Activated CD4-positive, alpha-beta T cell treated with anti-CD3 and anti-CD28 coated beads for 36 hours (primary cell): ENCODE data around the gene MAPT. TPM values are rescaled to one million over a fixed set of nuclear protein-coding genes. Genes with fewer than 3 reads are reported as not detected.
A peak's percentile ranks its signal among the peaks of the same experiment; 100 is the strongest.

Experiments used
- ATAC-seq: fragments of 200-7000 bp; cut with Tn5 transposase; one replicate; pipeline ENCODE4 v1.10.0; 2021; ENCODE audit warnings: mild to moderate bottlenecking, moderate library complexity
- CTCF ChIA-PET: fragments of 350-600 bp; sonication (Branson Sonifier 250); formaldehyde crosslinking; loops from one replicate; lab custom pipeline; 2021; ENCODE audit warnings: antibody characterized with exemption; lab: Charles Lee
- POLR2A ChIA-PET: fragments of 350-600 bp; sonication (Branson Sonifier 250); formaldehyde crosslinking; loops from one replicate; lab custom pipeline; 2021; ENCODE audit warnings: antibody characterized with exemption, inconsistent platforms; lab: Charles Lee
- DNase-seq: peaks from one replicate; pipeline ENCODE4 v3.0.0-alpha.2; 2020
- H3K27ac Mint-ChIP-seq: one replicate; pipeline ENCODE4 v1.8.0; 2021; ENCODE audit warnings: mixed read lengths
- H3K27me3 Mint-ChIP-seq: one replicate; pipeline ENCODE4 v1.8.0; 2021; ENCODE audit warnings: mixed read lengths
- H3K36me3 Mint-ChIP-seq: one replicate; pipeline ENCODE4 v1.8.0; 2021; ENCODE audit warnings: low read depth, mixed read lengths
- H3K4me1 Mint-ChIP-seq: one replicate; pipeline ENCODE4 v1.8.0; 2021; ENCODE audit warnings: mixed read lengths
- H3K4me3 Mint-ChIP-seq: one replicate; pipeline ENCODE4 v1.8.0; 2021; ENCODE audit warnings: mild to moderate bottlenecking, moderate library complexity, mixed read lengths
- H3K9me3 Mint-ChIP-seq: one replicate; pipeline ENCODE4 v1.8.0; 2021; ENCODE audit warnings: low read depth, mixed read lengths
- intact Hi-C, 2 experiments: fragments of 100-400 bp; cut with DNase I in 1 of 2; cut with micrococcal nuclease in 1 of 2; formaldehyde crosslinking; loops; one replicate each; pipeline versions ENCODE4 v1.14.2 to v1.15.1; 2022 to 2024; cut with DNase I, micrococcal nuclease
- total RNA-seq, 2 experiments: library from RNA; stranded (reverse); gene quantifications; one replicate each; pipeline ENCODE4 v1.2.3, GENCODE V29; 2021

Gene MAPT
- total RNA-seq, 2 experiments from 2014 or later: 0.75 to 1.7 TPM

DNA sequence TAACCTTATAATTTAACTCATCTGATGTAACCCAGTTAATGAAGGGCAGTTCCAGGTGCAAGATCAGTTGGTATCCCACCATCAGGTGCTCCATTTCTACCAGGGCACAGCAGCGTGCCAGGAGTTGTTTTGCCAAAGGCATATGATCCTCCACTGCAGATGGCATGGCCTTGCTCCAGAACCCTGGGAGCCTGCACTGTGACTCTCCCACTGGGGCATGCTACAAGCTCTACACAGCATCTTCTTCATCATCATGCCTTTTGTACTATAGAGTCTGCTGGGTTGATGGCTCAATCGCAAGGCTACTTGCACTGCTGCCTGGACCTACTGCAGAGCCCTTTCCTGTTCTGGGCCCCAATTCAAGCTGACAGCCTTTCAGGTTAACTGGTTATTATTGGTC is 11.3 kb upstream of the MAPT start:
- Mint-ChIP-seq H3K9me3 (peaks cover 4% of the 10 kb centered on the region), H3K27me3 (peaks cover 6% of the 10 kb centered on the region), H3K4me3 (no peak overlapping the region), H3K4me1 (no peaks in the 10 kb centered on the region), H3K27ac (no peak overlapping the region), H3K36me3 (no peaks in the 10 kb centered on the region)
- DNase-seq (no peak), ATAC-seq (no peak)
- intact Hi-C loops: no loop called here
- POLR2A ChIA-PET: no interaction called here
- CTCF ChIA-PET: interaction anchor here (0.6 kb wide), 1 partner anchor 10 kb away, joined by 3 read pairs; no protein-coding TSS in a partner anchor

DNA sequence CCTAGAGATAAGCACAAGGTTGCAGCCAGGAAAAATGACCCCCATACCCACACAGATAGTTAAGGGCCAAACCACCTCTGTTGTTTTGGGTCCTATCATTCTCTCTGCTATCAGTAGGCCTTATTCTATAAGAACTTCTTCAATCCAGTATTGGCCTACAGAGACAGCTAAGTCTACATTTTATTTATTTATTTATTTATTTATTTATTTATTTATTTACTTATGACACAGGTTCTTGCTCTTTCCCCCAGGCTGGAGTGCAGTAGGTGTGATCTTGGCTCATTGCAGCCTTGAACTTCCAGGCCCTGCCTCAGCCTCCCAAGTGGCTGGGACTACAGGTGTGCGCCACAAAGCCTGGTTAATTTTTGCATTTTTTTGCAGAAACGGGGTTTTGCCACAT is 7.5 kb upstream of the MAPT start:
- ChIA-PET POLR2A (no interaction called here), CTCF (interaction anchor here (0.7 kb wide), 1 partner anchor 105 kb away, joined by 3 read pairs; no protein-coding TSS in a partner anchor)
- Mint-ChIP-seq H3K27me3 (peaks cover 7% of the 10 kb centered on the region), H3K4me1 (peaks cover 8% of the 10 kb centered on the region), H3K36me3 (no peaks in the 10 kb centered on the region), H3K4me3 (no peak overlapping the region), H3K9me3 (peaks cover 4% of the 10 kb centered on the region), H3K27ac (no peak overlapping the region)
- ATAC-seq (no peak), DNase-seq (no peak)
- intact Hi-C loops: no loop called here

DNA sequence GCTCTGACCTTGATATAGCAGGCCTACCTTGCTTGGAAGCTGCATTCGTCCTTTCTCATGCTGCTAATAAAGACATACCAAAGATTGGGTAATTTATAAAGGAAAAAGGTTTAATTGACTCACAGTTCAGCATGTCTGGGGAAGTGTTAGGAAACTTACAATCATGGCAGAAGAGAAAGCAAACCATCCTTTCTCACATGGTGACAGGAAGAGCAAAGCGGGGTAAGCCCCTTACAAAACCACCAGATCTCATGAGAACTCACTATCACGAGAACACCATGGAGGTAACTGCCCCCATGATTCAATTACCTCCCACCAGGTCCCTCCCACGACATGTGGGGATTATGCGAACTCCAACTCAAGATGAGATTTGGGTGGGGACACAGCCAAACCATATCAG is 6.0 kb upstream of the MAPT start:
- intact Hi-C loops: no loop called here
- H3K4me3 Mint-ChIP-seq: no peak overlapping the region
- ChIA-PET CTCF (interaction anchor here (0.6 to 0.7 kb wide), 2 partner anchors 18 to 1555 kb away, joined by 3 read pairs; no protein-coding TSS in a partner anchor), POLR2A (no interaction called here)
- DNase-seq (no peak), ATAC-seq (peak; percentile 60)
- H3K36me3 Mint-ChIP-seq: no peaks in the 10 kb centered on the region
- peaks cover 8% of the 10 kb centered on the region for H3K4me1 Mint-ChIP-seq
- H3K27ac Mint-ChIP-seq: no peak overlapping the region
- peaks cover 4% of the 10 kb centered on the region for H3K9me3 Mint-ChIP-seq
- H3K27me3 Mint-ChIP-seq: peaks cover 7% of the 10 kb centered on the region

DNA sequence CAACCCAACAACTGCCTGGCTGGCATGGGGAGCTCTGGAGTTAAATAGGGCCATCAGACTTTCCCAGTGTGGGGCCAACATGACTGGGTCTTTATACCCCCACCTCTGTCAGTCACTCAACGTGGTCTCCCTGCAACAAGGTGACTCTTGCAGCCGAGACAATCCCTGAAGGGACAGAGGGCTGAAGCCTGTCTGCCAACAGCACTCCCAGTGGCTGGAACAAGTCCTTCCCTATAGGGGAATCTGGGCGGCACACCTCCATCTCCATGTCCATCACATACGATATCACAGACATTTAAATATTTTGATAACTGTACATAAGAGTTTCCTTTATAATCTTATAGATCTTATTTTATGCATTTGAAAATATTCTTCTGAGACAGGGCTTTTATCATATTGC is 4.8 kb upstream of the MAPT start:
- H3K27me3 Mint-ChIP-seq: peaks cover 7% of the 10 kb centered on the region
- ATAC-seq (no peak), DNase-seq (no peak)
- no peak overlapping the region for H3K4me3 Mint-ChIP-seq
- CTCF ChIA-PET: interaction anchor here (0.6 to 0.7 kb wide), 2 partner anchors 16 to 37 kb away, joined by 3 to 4 read pairs; no protein-coding TSS in a partner anchor
- peaks cover 11% of the 10 kb centered on the region for H3K4me1 Mint-ChIP-seq
- H3K36me3 Mint-ChIP-seq: no peaks in the 10 kb centered on the region
- H3K27ac Mint-ChIP-seq: no peak overlapping the region
- intact Hi-C loops: no loop called here
- POLR2A ChIA-PET: no interaction called here
- H3K9me3 Mint-ChIP-seq: peaks cover 2% of the 10 kb centered on the region

DNA sequence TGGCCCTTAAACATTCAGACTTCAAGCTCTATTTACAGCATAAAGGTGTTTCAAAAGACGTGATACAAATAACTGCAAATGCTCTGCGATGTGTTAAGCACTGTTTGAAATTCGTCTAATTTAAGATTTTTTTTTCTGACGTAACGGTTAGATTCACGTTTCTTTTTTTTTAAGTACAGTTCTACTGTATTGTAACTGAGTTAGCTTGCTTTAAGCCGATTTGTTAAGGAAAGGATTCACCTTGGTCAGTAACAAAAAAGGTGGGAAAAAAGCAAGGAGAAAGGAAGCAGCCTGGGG is 681 bp upstream of the MAPT start:
- intact Hi-C loops: loop anchor here in 1 of 2 experiments (1.0 kb wide), 4 partner anchors 56 to 373 kb away; partner anchors contain the start of gene CRHR1
- H3K27ac Mint-ChIP-seq: no peak overlapping the region
- H3K36me3 Mint-ChIP-seq: no peaks in the 10 kb centered on the region
- H3K4me3 Mint-ChIP-seq: peak overlapping the region; percentile 75
- no peaks in the 10 kb centered on the region for H3K9me3 Mint-ChIP-seq
- DNase-seq (no peak), ATAC-seq (no peak)
- POLR2A ChIA-PET: interaction anchor here (0.6 kb wide), 1 partner anchor 581 kb away, joined by 5 read pairs; no protein-coding TSS in a partner anchor
- CTCF ChIA-PET: interaction anchor here (0.7 to 2.0 kb wide), 14 partner anchors 11 to 254 kb away, joined by 3 to 9 read pairs (median 4); no protein-coding TSS in a partner anchor
- peaks cover 33% of the 10 kb centered on the region for H3K27me3 Mint-ChIP-seq
- peaks cover 22% of the 10 kb centered on the region for H3K4me1 Mint-ChIP-seq

DNA sequence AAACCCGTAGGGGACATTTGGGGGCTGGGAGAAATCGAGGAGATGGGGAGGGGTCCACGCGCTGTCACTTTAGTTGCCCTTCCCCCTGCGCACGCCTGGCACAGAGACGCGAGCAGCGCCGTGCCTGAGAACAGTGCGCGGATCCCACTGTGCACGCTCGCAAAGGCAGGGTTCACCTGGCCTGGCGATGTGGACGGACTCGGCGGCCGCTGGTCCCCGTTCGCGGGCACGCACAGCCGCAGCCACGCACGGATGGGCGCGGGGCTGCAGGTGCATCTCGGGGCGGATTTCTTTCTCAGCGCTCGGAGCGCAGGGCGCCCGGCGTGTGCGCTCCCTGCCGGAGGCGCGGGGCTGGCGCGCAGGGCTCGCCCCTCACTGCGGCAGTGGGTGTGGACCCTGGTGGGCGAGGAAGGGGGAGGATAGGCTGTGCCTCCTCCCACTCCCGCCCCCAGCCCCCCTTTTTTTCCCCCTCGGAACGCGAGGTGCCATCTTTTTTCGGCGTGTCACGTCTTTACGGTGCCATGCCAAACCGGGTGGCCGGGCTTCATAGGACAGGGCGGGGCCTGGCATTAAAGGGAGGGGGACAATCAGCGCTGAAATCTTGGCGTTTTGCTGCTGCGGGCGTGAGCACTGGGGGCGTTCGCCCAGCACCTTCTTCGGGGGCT is 1.1 kb downstream of the MAPT start:
- POLR2A ChIA-PET: interaction anchor here (0.6 kb wide), 1 partner anchor 57 kb away, joined by 4 read pairs; no protein-coding TSS in a partner anchor
- DNase-seq (peak; percentile 31), ATAC-seq (no peak)
- H3K4me1 Mint-ChIP-seq: peaks cover 19% of the 10 kb centered on the region
- CTCF ChIA-PET: no interaction called here
- H3K4me3 Mint-ChIP-seq: peak overlapping the region; percentile 75
- H3K27ac Mint-ChIP-seq: no peak overlapping the region
- H3K27me3 Mint-ChIP-seq: peaks cover 46% of the 10 kb centered on the region
- intact Hi-C loops: no loop called here
- H3K36me3 Mint-ChIP-seq: no peaks in the 10 kb centered on the region
- no peaks in the 10 kb centered on the region for H3K9me3 Mint-ChIP-seq

DNA sequence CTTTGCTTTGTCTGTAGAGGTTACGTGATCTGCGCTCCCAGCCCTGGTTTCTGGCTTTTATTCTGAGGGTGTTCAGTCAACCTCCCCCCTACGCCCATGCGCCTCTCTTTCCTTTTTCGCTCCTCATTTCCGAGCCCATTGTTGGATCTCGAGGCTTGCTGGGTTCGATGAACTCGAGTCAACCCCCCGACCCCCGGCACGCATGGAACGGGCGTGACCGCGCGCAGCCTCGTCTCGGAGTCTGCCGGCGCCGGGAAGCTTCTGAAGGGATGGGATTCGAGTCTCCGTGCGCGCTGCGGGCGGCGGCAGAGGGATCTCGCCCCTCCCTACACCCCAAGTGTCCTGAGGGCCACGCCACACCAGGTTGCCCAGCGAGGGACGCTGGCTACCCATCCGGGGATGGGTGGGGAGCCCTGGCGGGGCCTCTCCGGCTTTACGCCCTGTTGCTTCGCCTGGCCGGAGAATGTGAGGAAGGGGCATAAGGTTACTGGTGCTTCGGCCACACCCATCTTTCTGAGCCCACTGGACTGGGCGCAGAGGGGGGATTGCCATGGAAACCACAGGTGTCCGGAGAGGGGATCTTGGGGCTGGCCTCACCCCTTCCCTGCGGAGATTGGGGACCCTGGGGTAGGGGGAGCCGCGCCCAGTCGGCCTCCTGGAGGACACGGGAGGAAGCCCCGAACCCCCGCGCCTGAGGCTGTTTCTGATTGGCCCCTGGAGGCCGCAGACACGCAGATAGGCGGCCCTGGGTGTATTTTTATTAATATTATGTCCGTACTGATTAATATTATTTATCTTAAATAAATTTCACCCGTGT is 1.8 kb downstream of the MAPT start:
- CTCF ChIA-PET: no interaction called here
- Mint-ChIP-seq H3K36me3 (no peaks in the 10 kb centered on the region), H3K9me3 (no peaks in the 10 kb centered on the region), H3K4me1 (peaks cover 19% of the 10 kb centered on the region), H3K4me3 (peak overlapping the region; percentile 75), H3K27me3 (peaks cover 51% of the 10 kb centered on the region), H3K27ac (no peak overlapping the region)
- ATAC-seq: no peak
- intact Hi-C loops: no loop called here
- DNase-seq: peak; percentile 13
- POLR2A ChIA-PET: no interaction called here

DNA sequence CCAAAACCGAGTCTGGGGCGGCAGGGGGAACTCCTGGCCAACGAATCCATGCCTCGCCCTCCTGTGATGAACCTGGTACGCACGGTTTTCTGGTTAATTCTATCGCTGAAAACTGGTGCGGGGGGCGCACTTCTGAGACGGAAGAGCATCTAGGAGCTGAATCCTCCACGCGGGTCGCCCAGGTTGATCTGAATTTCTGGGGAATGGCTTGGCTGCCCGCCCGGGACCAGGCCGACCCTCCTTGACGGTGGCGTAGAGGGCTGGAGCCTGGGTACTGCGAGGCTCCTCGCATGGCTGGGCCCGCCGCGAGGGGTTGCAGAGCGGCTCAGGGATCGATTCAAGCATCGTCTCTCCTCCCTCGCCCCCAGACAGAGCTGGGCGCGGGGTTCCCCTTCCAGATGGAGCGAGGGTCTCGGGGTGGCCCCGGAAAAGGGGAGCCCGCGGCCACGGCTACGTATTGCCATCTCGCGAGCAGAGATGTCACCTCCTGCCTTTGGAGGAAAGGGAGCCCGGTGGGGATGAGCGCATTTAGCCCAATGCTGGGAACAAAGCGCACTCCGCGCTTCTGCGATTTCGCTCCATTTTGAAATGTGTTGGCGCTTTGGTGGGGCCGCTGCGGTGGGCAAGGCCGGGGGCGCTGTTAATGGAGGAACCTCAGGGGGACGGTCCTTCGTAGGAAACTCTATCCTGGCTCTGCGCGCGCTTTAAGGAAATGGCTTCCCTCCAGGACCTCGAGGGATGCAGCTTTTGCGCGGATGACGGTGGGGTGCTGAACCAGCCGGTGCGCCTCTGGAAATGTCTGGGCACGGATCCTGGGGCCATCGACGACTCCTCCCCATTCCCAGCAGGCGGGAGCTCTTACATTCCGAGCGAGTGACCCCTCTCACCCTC is 2.7 kb downstream of the MAPT start:
- Mint-ChIP-seq H3K36me3 (no peaks in the 10 kb centered on the region), H3K4me1 (peaks cover 19% of the 10 kb centered on the region), H3K9me3 (no peaks in the 10 kb centered on the region), H3K4me3 (no peak overlapping the region), H3K27ac (no peak overlapping the region), H3K27me3 (peaks cover 52% of the 10 kb centered on the region)
- DNase-seq (no peak), ATAC-seq (no peak)
- intact Hi-C loops: no loop called here
- CTCF ChIA-PET: interaction anchor here (0.6 to 1.2 kb wide), 2 partner anchors 10 to 61 kb away, joined by 3 to 4 read pairs; no protein-coding TSS in a partner anchor
- POLR2A ChIA-PET: no interaction called here

DNA sequence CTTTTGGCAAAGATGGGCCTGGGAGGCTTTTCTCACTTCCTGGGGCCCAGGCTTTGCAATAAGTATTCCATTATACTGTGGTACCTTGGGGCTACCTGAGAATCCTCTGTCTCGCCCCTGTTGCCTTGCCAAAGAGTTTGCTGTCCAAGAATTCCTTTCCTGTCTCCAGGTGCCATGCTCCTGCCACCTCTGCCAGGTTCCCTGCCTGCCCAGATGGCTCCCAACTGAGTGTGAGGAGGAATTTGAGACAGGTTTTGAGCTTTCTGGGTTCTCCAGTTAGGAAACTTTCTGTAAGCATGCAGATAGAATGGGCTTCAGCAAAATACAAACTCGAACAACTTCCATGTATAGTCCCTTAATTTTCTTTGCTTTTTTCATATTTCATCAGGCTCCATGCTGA is 5.8 kb downstream of the MAPT start:
- DNase-seq: no peak
- Mint-ChIP-seq H3K27ac (no peak overlapping the region), H3K4me3 (no peak overlapping the region), H3K27me3 (peaks cover 54% of the 10 kb centered on the region), H3K9me3 (no peaks in the 10 kb centered on the region), H3K36me3 (no peaks in the 10 kb centered on the region), H3K4me1 (peaks cover 15% of the 10 kb centered on the region)
- CTCF ChIA-PET: no interaction called here
- ATAC-seq: no peak
- intact Hi-C loops: no loop called here
- POLR2A ChIA-PET: no interaction called here

DNA sequence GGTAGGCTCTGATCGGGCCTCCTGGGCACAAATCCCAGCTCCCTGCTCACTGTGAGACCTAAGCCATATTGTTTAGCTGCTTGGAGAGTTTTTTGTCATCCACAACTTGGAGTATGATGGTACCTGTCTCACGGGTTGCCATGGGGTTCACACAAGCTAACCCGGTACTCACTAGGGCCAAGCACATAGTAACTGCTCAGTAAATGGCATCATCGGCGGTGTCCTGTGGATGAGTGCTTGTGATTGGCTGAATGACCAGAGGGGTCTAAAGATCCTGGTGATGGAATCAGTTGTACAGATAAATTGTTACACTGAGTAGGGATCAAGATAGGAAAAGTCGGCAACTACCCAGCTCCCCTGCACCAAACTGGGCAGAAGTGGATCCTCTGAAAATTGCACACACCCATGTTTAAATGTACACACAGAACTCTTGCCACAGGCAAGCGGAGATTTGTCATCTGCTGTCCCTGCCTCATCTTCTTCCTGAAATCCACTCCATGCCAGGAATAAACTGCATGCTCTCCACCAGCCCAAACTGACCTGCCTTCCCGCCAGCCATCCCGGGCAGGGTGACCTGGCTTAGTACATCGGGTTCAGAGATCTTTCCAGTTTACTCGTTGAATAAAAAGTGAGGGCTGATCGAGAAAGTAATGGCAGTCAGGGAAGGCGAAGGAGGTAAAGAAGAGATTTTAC is 6.5 kb downstream of the MAPT start:
- Mint-ChIP-seq H3K27ac (no peak overlapping the region), H3K4me3 (no peak overlapping the region), H3K36me3 (no peaks in the 10 kb centered on the region), H3K9me3 (no peaks in the 10 kb centered on the region), H3K4me1 (peaks cover 10% of the 10 kb centered on the region), H3K27me3 (peaks cover 55% of the 10 kb centered on the region)
- DNase-seq (no peak), ATAC-seq (no peak)
- CTCF ChIA-PET: no interaction called here
- POLR2A ChIA-PET: no interaction called here
- intact Hi-C loops: no loop called here
